HepG2 (cell line): ENCODE data around the gene SAP30. TPM values are rescaled to one million over a fixed set of nuclear protein-coding genes. Genes with fewer than 3 reads are reported as not detected.

Experiments
- FOXK1 ChIP-seq: sonication (generic); formaldehyde crosslinking; IDR thresholded peaks from 2 replicates; pipeline ENCODE4 v1.4.0; 2020; ENCODE audit warnings: low read depth, missing genetic modification reagents, borderline replicate concordance
- HNF4G ChIP-seq, 2 experiments: sonication (generic) in 1 of 2; formaldehyde crosslinking in 1 of 2; IDR thresholded peaks; 2 replicates each; pipeline versions ENCODE4 v1.4.0 to v1.6.1; 2011 to 2020; ENCODE audit warnings: borderline replicate concordance in 2 of 2, low read depth in 2 of 2, mild to moderate bottlenecking in 2 of 2, low read length in 1 of 2, missing genetic modification reagents in 1 of 2, moderate library complexity in 1 of 2
- KLF16 ChIP-seq, 2 experiments: sonication (generic) in 1 of 2; formaldehyde crosslinking in 1 of 2; IDR thresholded peaks; 2 replicates each; pipeline versions ENCODE4 v1.6.1 to v1.8.0; 2016 to 2023; ENCODE audit warnings: missing genetic modification reagents in 2 of 2, missing compliant biosample characterization in 1 of 2
- KLF6 ChIP-seq: IDR thresholded peaks from 2 replicates; pipeline ENCODE4 v1.8.0; 2016; ENCODE audit warnings: missing biosample characterization, missing genetic modification reagents
- NFRKB ChIP-seq: fragments of 450-650 bp; IDR thresholded peaks from 2 replicates; pipeline ENCODE4 v1.6.1; 2017
- NRL ChIP-seq: sonication (generic); formaldehyde crosslinking; IDR thresholded peaks from 2 replicates; pipeline ENCODE4 v1.5.0; 2020; ENCODE audit warnings: missing genetic modification reagents, mild to moderate bottlenecking, moderate library complexity, borderline replicate concordance
- ONECUT2 ChIP-seq: sonication (generic); formaldehyde crosslinking; IDR thresholded peaks from 2 replicates; pipeline ENCODE4 v1.4.0; 2020; ENCODE audit warnings: missing genetic modification reagents
- PHB2 ChIP-seq: fragments of 450-650 bp; IDR thresholded peaks from 2 replicates; pipeline ENCODE4 v1.6.1; 2018; ENCODE audit not compliant: partially characterized antibody
- RFXANK ChIP-seq: IDR thresholded peaks from 2 replicates; pipeline ENCODE4 v1.6.1; 2016
- SAFB2 ChIP-seq: sonication (generic); formaldehyde crosslinking; IDR thresholded peaks from 2 replicates; pipeline ENCODE4 v1.5.1; 2020; ENCODE audit warnings: missing genetic modification reagents, low read depth, mild to moderate bottlenecking, borderline replicate concordance
- SNAPC2 ChIP-seq: sonication (generic); formaldehyde crosslinking; IDR thresholded peaks from 2 replicates; pipeline ENCODE4 v1.8.1; 2022; ENCODE audit warnings: mild to moderate bottlenecking, missing genetic modification reagents
- U2AF1 ChIP-seq: fragments of 200-400 bp; formaldehyde crosslinking; optimal IDR thresholded peaks from 2 replicates; pipeline ENCODE3; 2017; ENCODE audit warnings: mild to moderate bottlenecking, low read depth, low read length
- ZC3H4 ChIP-seq: sonication (generic); formaldehyde crosslinking; IDR thresholded peaks from 2 replicates; pipeline ENCODE4 v1.4.0; 2020; ENCODE audit warnings: missing genetic modification reagents, borderline replicate concordance
- ZEB1 ChIP-seq: IDR thresholded peaks from 2 replicates; pipeline ENCODE4 v1.6.1; 2012; ENCODE audit warnings: mild to moderate bottlenecking, low read depth, inconsistent platforms; ENCODE audit not compliant: insufficient replicate concordance
- ZIK1 ChIP-seq: sonication (generic); formaldehyde crosslinking; IDR thresholded peaks from 2 replicates; pipeline ENCODE4 v1.5.0; 2020; ENCODE audit warnings: mild to moderate bottlenecking, low read depth, missing genetic modification reagents, borderline replicate concordance
- ZNF354B ChIP-seq: sonication (generic); formaldehyde crosslinking; IDR thresholded peaks from 2 replicates; pipeline ENCODE4 v1.8.0; 2022; ENCODE audit warnings: mild to moderate bottlenecking, missing genetic modification reagents
- ZNF382 ChIP-seq: sonication (generic); formaldehyde crosslinking; IDR thresholded peaks from 2 replicates; pipeline ENCODE4 v1.5.0; 2020; ENCODE audit warnings: missing genetic modification reagents, mild to moderate bottlenecking, borderline replicate concordance
- ZNF468 ChIP-seq: sonication (generic); formaldehyde crosslinking; IDR thresholded peaks from 2 replicates; pipeline ENCODE4 v1.8.0; 2022; ENCODE audit warnings: mild to moderate bottlenecking, moderate library complexity, missing genetic modification reagents
- ZNF530 ChIP-seq: sonication (generic); formaldehyde crosslinking; IDR thresholded peaks from 2 replicates; pipeline ENCODE4 v1.5.0; 2020; ENCODE audit warnings: low read depth, mild to moderate bottlenecking, missing genetic modification reagents
- ZNF556 ChIP-seq: sonication (generic); formaldehyde crosslinking; IDR thresholded peaks from 2 replicates; pipeline ENCODE4 v1.4.0; 2020; ENCODE audit warnings: mild to moderate bottlenecking, missing genetic modification reagents, borderline replicate concordance
- ZNF670 ChIP-seq: sonication (generic); formaldehyde crosslinking; IDR thresholded peaks from 2 replicates; pipeline ENCODE4 v1.8.0; 2022; ENCODE audit warnings: mild to moderate bottlenecking, missing genetic modification reagents, borderline replicate concordance
- ZNF768 ChIP-seq: sonication (generic); formaldehyde crosslinking; IDR thresholded peaks from 2 replicates; pipeline ENCODE4 v1.4.0; 2020; ENCODE audit warnings: missing genetic modification reagents
- ZNF790 ChIP-seq: sonication (generic); formaldehyde crosslinking; IDR thresholded peaks from 2 replicates; pipeline ENCODE4 v1.8.0; 2022; ENCODE audit warnings: missing genetic modification reagents, mild to moderate bottlenecking, borderline replicate concordance
- ZNF883 ChIP-seq: sonication (generic); formaldehyde crosslinking; IDR thresholded peaks from 2 replicates; pipeline ENCODE4 v1.5.1; 2020; ENCODE audit warnings: mild to moderate bottlenecking, missing genetic modification reagents; ENCODE audit errors: not compliant biosample characterization
- polyA plus RNA-seq, 8 experiments: library from polyadenylated mRNA; depleted of rRNA in 3 of 8; stranded (reverse) in 7 of 8; unstranded in 1 of 8; fragments of >200 nt; fragmentation: Illumina TruSeq in 4 of 8; extraction: Trizol in 4 of 8; gene quantifications; 2 replicates each; pipeline versions ENCODE4 v1.2.1 to v1.2.3, GENCODE V29; 2011 to 2016; ENCODE audit warnings: low read depth in 4 of 8, missing spikeins in 1 of 8, mixed read lengths in 1 of 8; ENCODE audit not compliant: insufficient read depth in 1 of 8
- total RNA-seq, 5 experiments: library from RNA; depleted of rRNA; stranded (reverse); fragments of >200 nt; fragmentation: Illumina TruSeq; extraction: Trizol; gene quantifications; 2 replicates each; pipeline ENCODE4 v1.2.3, GENCODE V29; 2016; ENCODE audit warnings: low read depth in 1 of 5
- TF ChIP-seq, protein P1 (sequence below): sonication (generic); formaldehyde crosslinking; IDR thresholded peaks from 2 replicates; pipeline ENCODE4 v1.4.0; 2020; ENCODE audit warnings: missing genetic modification reagents
- TF ChIP-seq, protein P2 (sequence below): sonication (generic); formaldehyde crosslinking; IDR thresholded peaks from 2 replicates; pipeline ENCODE4 v1.5.1; 2020; ENCODE audit warnings: missing genetic modification reagents, mild to moderate bottlenecking, borderline replicate concordance

SAP30 gene
- total and polyA plus RNA-seq, 2 of the 13 experiments (the other 11 are each of a cell fraction or from before 2014, with no cell fraction given), result 14.2 to 25.1 TPM

DNA sequence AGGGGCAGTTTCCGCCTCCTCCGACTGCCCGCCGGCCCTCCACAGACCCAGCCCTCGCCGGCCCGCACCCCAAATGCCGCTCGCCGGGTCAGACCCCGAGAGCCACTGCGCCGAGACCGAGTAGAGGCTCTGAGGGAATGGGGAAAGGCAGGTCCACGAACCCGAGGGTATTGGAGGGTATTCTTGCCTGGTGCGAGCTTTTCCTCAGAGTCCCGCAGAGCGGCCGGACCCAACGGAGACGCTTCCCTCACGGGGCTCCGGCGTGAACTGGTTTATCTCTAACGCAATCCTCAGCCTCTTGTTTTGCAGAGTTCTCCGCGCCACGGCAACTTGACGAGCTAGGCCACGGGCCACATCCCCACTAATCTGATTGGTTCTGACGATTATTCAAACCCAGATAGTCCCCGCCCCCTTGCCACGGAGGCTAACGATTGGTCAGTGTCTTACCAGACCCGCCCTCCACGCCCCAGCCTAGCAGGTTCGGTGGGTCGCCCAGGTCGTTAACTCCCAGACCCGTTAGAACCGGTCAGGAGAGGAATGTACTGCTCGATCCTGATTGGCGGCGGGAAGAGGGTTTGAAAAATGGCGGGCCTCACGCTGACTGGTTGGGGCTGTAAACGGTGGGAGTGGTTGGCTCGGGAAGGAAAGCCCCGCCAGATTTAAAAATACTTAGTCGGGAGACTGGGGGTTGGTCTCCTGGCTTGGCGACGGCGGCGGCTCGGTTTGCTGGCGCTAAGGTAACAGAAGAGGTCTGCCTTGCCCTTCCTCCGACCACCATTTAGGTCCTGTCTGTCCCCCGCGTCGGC is 36.5 kb upstream of the SAP30 start, which contains the start of gene HMGB2 (continued):
- peak; percentile 78; the same call in 1 of the 2 replicates for TF ChIP-seq SAFB2 (CRISPR knock-in tag)
- TF ChIP-seq ZNF530, result 0 out of 2 replicates have a peak, but pooled peaks have one; percentile 35
- TF ChIP-seq, protein P1, sequence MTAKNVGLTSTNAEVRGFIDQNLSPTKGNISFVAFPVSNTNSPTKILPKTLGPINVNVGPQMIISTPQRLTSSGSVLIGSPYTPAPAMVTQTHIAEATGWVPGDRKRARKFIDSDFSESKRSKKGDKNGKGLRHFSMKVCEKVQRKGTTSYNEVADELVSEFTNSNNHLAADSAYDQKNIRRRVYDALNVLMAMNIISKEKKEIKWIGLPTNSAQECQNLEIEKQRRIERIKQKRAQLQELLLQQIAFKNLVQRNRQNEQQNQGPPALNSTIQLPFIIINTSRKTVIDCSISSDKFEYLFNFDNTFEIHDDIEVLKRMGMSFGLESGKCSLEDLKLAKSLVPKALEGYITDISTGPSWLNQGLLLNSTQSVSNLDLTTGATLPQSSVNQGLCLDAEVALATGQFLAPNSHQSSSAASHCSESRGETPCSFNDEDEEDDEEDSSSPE (CRISPR knock-in tag), result peak; percentile 100
- TF ChIP-seq ONECUT2, result no peak
- peak; percentile 89; the same call in 1 of the 2 replicates for TF ChIP-seq ZNF468
- TF ChIP-seq ZNF556 (CRISPR knock-in tag), result 0 out of 2 replicates have a peak, but pooled peaks have one; percentile 23
- TF ChIP-seq, protein P2, sequence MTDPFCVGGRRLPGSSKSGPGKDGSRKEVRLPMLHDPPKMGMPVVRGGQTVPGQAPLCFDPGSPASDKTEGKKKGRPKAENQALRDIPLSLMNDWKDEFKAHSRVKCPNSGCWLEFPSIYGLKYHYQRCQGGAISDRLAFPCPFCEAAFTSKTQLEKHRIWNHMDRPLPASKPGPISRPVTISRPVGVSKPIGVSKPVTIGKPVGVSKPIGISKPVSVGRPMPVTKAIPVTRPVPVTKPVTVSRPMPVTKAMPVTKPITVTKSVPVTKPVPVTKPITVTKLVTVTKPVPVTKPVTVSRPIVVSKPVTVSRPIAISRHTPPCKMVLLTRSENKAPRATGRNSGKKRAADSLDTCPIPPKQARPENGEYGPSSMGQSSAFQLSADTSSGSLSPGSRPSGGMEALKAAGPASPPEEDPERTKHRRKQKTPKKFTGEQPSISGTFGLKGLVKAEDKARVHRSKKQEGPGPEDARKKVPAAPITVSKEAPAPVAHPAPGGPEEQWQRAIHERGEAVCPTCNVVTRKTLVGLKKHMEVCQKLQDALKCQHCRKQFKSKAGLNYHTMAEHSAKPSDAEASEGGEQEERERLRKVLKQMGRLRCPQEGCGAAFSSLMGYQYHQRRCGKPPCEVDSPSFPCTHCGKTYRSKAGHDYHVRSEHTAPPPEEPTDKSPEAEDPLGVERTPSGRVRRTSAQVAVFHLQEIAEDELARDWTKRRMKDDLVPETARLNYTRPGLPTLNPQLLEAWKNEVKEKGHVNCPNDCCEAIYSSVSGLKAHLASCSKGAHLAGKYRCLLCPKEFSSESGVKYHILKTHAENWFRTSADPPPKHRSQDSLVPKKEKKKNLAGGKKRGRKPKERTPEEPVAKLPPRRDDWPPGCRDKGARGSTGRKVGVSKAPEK (CRISPR knock-in tag), result no peak
- TF ChIP-seq ZNF768 (CRISPR knock-in tag), result no peak; the same call in 1 of the 2 replicates
- no peak for TF ChIP-seq ZEB1
- no peak for TF ChIP-seq ZIK1 (CRISPR knock-in tag)
- no peak for TF ChIP-seq ZNF790
- no peak for TF ChIP-seq NRL (CRISPR knock-in tag)
- peak; percentile 93 for TF ChIP-seq KLF6 (CRISPR knock-in tag)
- peak; percentile 61 for TF ChIP-seq U2AF1
- 0 out of 2 replicates have a peak, but pooled peaks have one; percentile 26 for TF ChIP-seq ZNF670
- TF ChIP-seq ZNF382 (CRISPR knock-in tag), result no peak
- no peak; the same call in 1 of the 2 replicates for TF ChIP-seq HNF4G (IDR thresholded peaks at IDR 0.05; ENCODE audit: borderline replicate concordance, low read depth, low read length)
- no peak for TF ChIP-seq HNF4G (CRISPR knock-in tag; IDR thresholded peaks at IDR 0.05; ENCODE audit: borderline replicate concordance, low read depth)
- TF ChIP-seq FOXK1 (CRISPR knock-in tag), result peak; percentile 68; the same call in 1 of the 2 replicates
- TF ChIP-seq PHB2, result no peak
- TF ChIP-seq ZNF883 (CRISPR knock-in tag), result no peak
- peak; percentile 60; the same call in 1 of the 2 replicates for TF ChIP-seq ZC3H4 (CRISPR knock-in tag)
- no peak for TF ChIP-seq KLF16 (CRISPR knock-in tag; IDR thresholded peaks at IDR 0.05)
- TF ChIP-seq SNAPC2 (CRISPR knock-in tag), result peak; percentile 99
- TF ChIP-seq ZNF354B (CRISPR knock-in tag), result peak; percentile 99
- TF ChIP-seq RFXANK (CRISPR knock-in tag), result peak; percentile 56
- TF ChIP-seq NFRKB, result no peak
